Esophagus (tissue), 2 donors: ENCODE measurements around the gene WDR86. TPM values are rescaled to one million over a fixed set of nuclear protein-coding genes. Genes with fewer than 3 reads are reported as not detected.
A peak's percentile ranks its signal among the peaks of the same experiment; 100 is the strongest.

Experiments
- H3K27ac ChIP-seq, 2 donors: one replicate each; pipeline ENCODE4 v1.5.1; 2013; ENCODE audit warnings: low read depth in 2 of 2, mild to moderate bottlenecking in 2 of 2, inconsistent platforms in 1 of 2, low read length in 1 of 2, moderate library complexity in 1 of 2
- H3K27me3 ChIP-seq, 2 donors: one replicate each; pipeline ENCODE4 v1.6.1; 2013; ENCODE audit warnings: low read length in 2 of 2, control low read depth in 1 of 2, mild to moderate bottlenecking in 1 of 2; ENCODE audit not compliant: insufficient read depth in 2 of 2, control insufficient read depth in 1 of 2
- H3K36me3 ChIP-seq, 2 donors: one replicate each; pipeline ENCODE4 v1.6.1; 2013; ENCODE audit warnings: low read length in 1 of 2; ENCODE audit not compliant: control insufficient read depth in 2 of 2, insufficient read depth in 2 of 2
- H3K4me1 ChIP-seq, 2 donors: one replicate each; pipeline ENCODE4 v1.6.1; 2013; ENCODE audit warnings: low read length in 1 of 2; ENCODE audit not compliant: control insufficient read depth in 2 of 2, insufficient read depth in 2 of 2
- H3K4me3 ChIP-seq, 2 donors: one replicate each; pipeline ENCODE4 v1.5.1; 2013; ENCODE audit warnings: low read length in 2 of 2, mild to moderate bottlenecking in 2 of 2, low read depth in 1 of 2, moderate library complexity in 1 of 2
- H3K9me3 ChIP-seq, 2 donors: one replicate each; pipeline ENCODE4 v1.6.1; 2013; ENCODE audit warnings: mild to moderate bottlenecking in 2 of 2, low read depth in 1 of 2, low read length in 1 of 2, moderate library complexity in 1 of 2; ENCODE audit not compliant: control insufficient read depth in 2 of 2, insufficient read depth in 1 of 2
- WGBS, 2 donors: extraction: QIAGEN DNeasy Blood & Tissue Kit; methylation state at CpG; one replicate each; pipeline ENCODE4 v1.1.7; 2013; 5-methylcytosine and 5-hydroxymethylcytosine counted together
- polyA plus RNA-seq, 2 donors: library from polyadenylated mRNA; stranded (reverse); fragments of 200-250 nt; gene quantifications; one replicate each; pipeline ENCODE4 v1.2.3, GENCODE V29; 2013
- donor health status: healthy with polysubstance abuse.
- donor health status: Bipolar disorder and iron deficiency.

Gene WDR86
- polyA plus RNA-seq, 2 donors: 0.28 to 0.86 TPM

DNA sequence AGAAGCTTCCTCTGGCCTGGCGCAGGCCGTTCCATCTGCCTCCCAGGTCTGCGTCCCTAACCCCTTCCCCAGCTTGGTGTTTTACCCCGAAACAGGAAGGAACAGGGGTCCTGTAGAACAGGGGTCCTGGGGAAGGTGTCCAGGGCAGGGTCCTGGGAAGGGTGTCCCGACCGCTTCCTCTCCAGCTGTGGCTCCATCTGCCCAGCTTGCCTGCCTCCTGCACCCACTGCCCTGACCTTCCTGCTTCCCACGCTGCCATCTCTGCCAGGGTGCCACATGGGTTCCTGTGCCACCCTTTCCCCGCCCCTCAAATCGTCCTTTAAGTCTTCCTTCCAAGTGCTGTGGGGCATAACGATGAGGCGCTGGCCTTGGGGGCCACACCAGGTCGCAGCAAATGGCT, 32.4 kb downstream of the WDR86 start:
- Histone ChIP-seq H3K27me3 (peaks cover 0 to 2% of the 10 kb centered on the region in 2 donors), H3K36me3 (peaks cover 14 to 33% of the 10 kb centered on the region in 2 donors), H3K27ac (no peak overlapping the region), H3K4me3 (no peak overlapping the region), H3K4me1 (peaks cover 0 to 6% of the 10 kb centered on the region in 2 donors), H3K9me3 (no peaks in the 10 kb centered on the region)
- 92% methylated on average over 11 to 12 of the region's 12 CpGs for WGBS, 2 donors

DNA sequence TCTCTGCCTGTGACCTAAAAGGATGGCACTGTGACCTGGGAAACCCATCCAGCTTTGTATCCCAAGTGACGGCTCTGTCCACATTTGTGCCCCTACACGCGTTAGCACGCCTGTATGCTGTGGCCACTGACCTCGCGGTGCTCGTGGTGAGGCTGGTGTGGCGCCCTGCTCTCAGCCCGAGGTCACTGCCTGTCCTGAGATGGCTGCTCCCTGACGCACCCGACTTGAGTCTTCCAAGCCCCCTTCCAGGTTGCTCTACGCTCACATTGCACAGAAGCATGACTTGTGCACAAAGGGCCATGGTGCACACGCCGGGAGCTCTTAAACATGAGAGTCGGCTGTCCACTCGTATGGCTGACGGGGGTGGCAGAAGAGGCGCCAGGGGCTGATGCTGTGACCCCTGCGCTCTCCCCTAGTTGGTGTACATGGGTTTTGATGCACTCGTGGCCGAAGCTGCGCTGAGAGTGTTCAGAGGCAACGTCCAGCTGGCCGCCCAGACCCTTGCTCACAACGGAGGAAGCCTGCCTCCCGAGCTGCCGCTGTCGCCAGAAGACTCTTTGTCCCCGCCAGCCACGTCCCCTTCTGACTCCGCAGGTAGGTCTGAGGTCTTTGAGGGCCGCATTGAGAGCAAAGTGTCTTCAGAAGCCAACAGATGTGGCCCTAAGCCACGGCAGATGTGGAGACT, 33.5 kb downstream of the WDR86 start:
- 95 to 96% methylated on average over 33 of the region's 33 CpGs for WGBS, 2 donors
- Histone ChIP-seq H3K36me3 (peaks cover 14 to 34% of the 10 kb centered on the region in 2 donors), H3K9me3 (no peaks in the 10 kb centered on the region), H3K27ac (no peak overlapping the region), H3K4me1 (no peaks in the 10 kb centered on the region), H3K27me3 (no peaks in the 10 kb centered on the region), H3K4me3 (no peak overlapping the region)

DNA sequence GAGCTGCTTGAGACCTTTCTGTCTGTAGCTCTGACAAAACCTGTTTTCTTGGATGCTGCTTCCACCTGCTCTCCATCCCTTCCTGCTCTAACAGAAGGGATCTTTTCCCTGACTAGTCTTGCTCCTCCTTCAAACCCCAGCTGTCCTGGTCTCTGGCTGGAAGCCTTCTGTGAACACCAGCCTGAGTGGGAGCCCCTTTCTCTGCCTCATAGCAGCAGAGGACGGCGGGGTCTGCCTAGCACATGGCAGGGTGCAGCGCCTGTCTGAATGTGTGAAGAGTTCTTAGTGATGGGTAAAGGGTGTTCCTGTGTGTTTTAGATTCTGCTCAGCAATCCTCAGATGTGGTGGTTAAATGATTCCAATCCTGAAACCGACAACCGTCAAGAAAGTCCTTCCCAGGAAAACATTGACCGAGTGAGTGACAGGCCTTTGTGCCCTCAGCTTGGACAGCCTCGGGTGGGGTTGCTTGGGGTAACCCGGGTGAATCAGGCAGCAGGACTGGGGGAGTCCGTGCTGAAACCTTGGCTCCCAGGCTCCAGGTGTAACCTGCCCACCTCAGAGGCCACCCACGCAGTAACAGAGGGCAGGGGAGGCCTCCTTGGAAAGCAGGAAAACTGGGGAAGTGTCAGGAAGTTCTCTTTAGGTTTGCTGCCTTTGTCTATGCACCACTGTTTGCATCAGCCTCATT, 34.2 kb downstream of the WDR86 start:
- WGBS, 2 donors: 87 to 88% methylated on average over 10 of the region's 10 CpGs
- H3K4me3 ChIP-seq: no peak overlapping the region
- H3K27me3 ChIP-seq: no peaks in the 10 kb centered on the region
- H3K27ac ChIP-seq: no peak overlapping the region
- H3K4me1 ChIP-seq: no peaks in the 10 kb centered on the region
- H3K9me3 ChIP-seq: no peaks in the 10 kb centered on the region
- peaks cover 14 to 35% of the 10 kb centered on the region in 2 donors for H3K36me3 ChIP-seq

DNA sequence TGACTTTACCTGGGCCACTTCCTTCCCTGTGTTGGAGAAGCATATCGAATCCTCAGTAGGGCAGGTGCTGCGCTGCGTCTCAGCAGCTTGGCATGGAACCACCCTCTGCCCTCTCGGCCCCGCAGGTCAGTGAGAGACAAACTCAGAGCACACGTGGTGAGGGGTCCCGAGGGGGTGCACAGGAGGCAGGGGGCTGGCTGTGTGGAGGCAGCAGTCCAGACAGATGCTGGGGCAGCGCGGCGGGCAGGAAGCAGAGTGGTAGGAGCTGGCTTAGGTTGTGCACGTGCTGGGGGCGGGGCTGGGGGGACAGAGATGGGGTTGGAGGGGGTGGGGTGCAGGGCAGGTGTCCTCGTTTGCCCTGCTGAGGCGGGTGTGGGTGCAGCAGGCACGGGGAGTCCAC, 35.1 kb downstream of the WDR86 start:
- H3K27me3 ChIP-seq: no peaks in the 10 kb centered on the region
- H3K4me3 ChIP-seq: no peak overlapping the region
- H3K9me3 ChIP-seq: no peaks in the 10 kb centered on the region
- H3K4me1 ChIP-seq: no peaks in the 10 kb centered on the region
- H3K36me3 ChIP-seq: peaks cover 14 to 37% of the 10 kb centered on the region in 2 donors
- 80 to 91% methylated on average over 15 of the region's 15 CpGs for WGBS, 2 donors
- H3K27ac ChIP-seq: no peak overlapping the region

DNA sequence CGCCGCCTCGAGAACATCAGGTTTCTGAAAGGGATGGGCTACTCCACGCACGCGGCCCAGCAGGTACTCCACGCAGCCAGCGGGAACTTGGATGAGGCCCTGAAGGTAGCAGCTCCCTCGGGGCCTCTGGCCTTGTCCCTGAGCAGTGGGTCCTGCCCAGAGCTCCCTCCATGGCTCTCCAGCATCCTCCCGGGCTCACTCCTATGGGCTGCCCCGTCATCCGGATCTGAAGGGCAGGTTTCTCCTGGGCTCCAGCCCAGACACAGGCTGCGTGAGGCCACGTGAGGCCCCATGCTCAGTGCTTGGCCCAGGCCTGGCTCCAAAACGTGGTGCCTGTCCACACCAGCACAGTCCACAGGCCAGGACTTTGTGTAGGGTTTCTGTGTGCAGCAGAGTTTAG, 35.7 kb downstream of the WDR86 start:
- Histone ChIP-seq H3K36me3 (peaks cover 14 to 38% of the 10 kb centered on the region in 2 donors), H3K4me3 (no peak overlapping the region), H3K27me3 (no peaks in the 10 kb centered on the region), H3K4me1 (no peaks in the 10 kb centered on the region), H3K9me3 (no peaks in the 10 kb centered on the region), H3K27ac (no peak overlapping the region)
- WGBS, 2 donors: 88 to 93% methylated on average over 15 of the region's 15 CpGs

- Histone ChIP-seq H3K4me1 (no peaks in the 10 kb centered on the region), H3K27me3 (no peaks in the 10 kb centered on the region), H3K27ac (no peak overlapping the region), H3K4me3 (no peak overlapping the region), H3K36me3 (peaks cover 14 to 37% of the 10 kb centered on the region in 2 donors), H3K9me3 (no peaks in the 10 kb centered on the region)
- WGBS, 2 donors: 82% methylated on average over 13 of the region's 13 CpGs
Observed at GRCh38 chr7:151373599-151373998, 36.2 kb downstream of the WDR86 start.

DNA sequence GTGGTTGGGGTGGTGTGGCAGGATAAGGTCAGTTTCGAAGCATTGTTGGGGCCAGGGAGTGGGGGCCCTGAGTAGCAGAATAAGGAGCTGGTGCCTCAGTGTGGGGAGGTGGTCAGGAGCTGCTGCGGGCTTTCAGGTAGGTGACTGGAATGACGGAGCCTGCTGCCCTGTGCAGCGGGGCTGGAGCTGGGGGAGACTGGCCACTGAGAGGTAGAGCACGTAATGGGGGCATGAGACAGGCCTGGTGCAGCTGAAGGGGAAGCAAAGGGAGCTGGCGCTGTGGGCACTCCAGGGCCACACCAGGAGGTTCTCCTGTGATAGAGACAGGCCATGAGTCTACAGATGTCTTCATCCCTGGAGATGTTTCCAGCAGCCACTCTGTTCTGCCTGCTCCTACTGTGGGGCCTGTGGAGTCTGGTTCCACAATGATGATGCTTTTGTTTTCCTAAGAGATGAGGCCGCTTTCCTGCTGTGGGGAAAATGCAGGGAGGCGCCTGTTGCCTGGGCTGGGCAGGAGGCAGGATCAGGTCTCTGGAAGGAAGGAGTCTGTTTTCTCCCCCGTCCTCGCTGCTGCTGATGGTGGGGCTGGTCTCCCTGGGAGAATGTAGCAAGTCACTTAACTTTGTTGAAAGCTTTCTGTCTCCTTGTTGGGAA, 37.1 kb downstream of the WDR86 start:
- Histone ChIP-seq H3K4me1 (no peaks in the 10 kb centered on the region), H3K9me3 (no peaks in the 10 kb centered on the region), H3K27ac (no peak overlapping the region), H3K27me3 (no peaks in the 10 kb centered on the region), H3K4me3 (no peak overlapping the region), H3K36me3 (peaks cover 14 to 37% of the 10 kb centered on the region in 2 donors)
- 96 to 99% methylated on average over 10 of the region's 10 CpGs for WGBS, 2 donors

DNA sequence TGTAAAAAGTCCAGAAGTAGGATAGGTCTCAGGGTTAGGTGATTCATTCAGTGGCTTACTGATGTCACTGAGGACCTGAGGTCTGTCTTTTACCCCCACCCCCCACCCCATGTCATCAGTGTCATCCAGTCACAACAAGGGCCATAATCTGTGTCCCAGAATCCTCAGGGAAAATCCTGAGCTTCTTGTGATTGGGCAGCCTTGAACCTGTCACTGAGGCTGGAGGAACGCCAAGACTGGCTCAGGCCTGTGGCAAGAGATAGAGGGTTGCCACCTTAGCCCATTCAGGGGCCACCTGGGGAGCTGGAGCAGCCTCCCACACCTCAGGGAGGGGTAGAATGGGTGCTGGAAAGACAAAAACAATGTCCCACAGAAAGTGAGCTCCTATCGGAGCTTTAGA, 38.6 kb downstream of the WDR86 start:
- WGBS, 2 donors: 89 to 94% methylated on average over 2 of the region's 2 CpGs
- peaks cover 12 to 26% of the 10 kb centered on the region in 2 donors for H3K36me3 ChIP-seq
- no peak overlapping the region for H3K27ac ChIP-seq
- H3K4me1 ChIP-seq: no peaks in the 10 kb centered on the region
- no peaks in the 10 kb centered on the region for H3K9me3 ChIP-seq
- no peaks in the 10 kb centered on the region for H3K27me3 ChIP-seq
- H3K4me3 ChIP-seq: no peak overlapping the region

- Histone ChIP-seq H3K36me3 (peaks cover 3 to 6% of the 10 kb centered on the region in 2 donors), H3K4me1 (no peaks in the 10 kb centered on the region), H3K4me3 (no peak overlapping the region), H3K27me3 (no peaks in the 10 kb centered on the region), H3K27ac (peak overlapping the region in 1 of 2 donors; percentile 18), H3K9me3 (no peaks in the 10 kb centered on the region)
- whole genome bisulfite sequencing, 2 donors: 12 to 13% methylated on average over 11 of the region's 11 CpGs
Observed at GRCh38 chr7:151368136-151368571, 41.7 kb downstream of the WDR86 start.
